Activated naive CD4-positive, alpha-beta T cell treated with anti-CD3 and anti-CD28 coated beads for 36 hours (primary cell): Measurements from ENCODE around the gene WIPF3. TPM values are rescaled to one million over a fixed set of nuclear protein-coding genes. Genes with fewer than 3 reads are reported as not detected.
A peak's percentile ranks its signal among the peaks of the same experiment; 100 is the strongest.

Experiments used
- CTCF ChIA-PET: fragments of 350-600 bp; sonication (Branson Sonifier 250); formaldehyde crosslinking; loops from one replicate; lab custom pipeline; 2021; ENCODE audit warnings: antibody characterized with exemption; lab: Charles Lee
- DNase-seq: peaks from one replicate; pipeline ENCODE4 v3.0.0-alpha.2; 2020
- H3K27ac Mint-ChIP-seq: one replicate; pipeline ENCODE4 v1.8.0; 2021; ENCODE audit warnings: mild to moderate bottlenecking, mixed read lengths
- H3K27me3 Mint-ChIP-seq: one replicate; pipeline ENCODE4 v1.8.0; 2021; ENCODE audit warnings: low read depth, mixed read lengths
- H3K36me3 Mint-ChIP-seq: one replicate; pipeline ENCODE4 v1.8.0; 2021; ENCODE audit warnings: low read depth, mixed read lengths
- H3K4me1 Mint-ChIP-seq: one replicate; pipeline ENCODE4 v1.8.0; 2021; ENCODE audit warnings: low read depth, mixed read lengths
- H3K4me3 Mint-ChIP-seq: one replicate; pipeline ENCODE4 v1.8.0; 2021; ENCODE audit warnings: mild to moderate bottlenecking, moderate library complexity, mixed read lengths
- H3K9me3 Mint-ChIP-seq: one replicate; pipeline ENCODE4 v1.8.0; 2021; ENCODE audit warnings: mixed read lengths
- intact Hi-C: fragments of 100-400 bp; cut with micrococcal nuclease; formaldehyde crosslinking; loops from one replicate; pipeline ENCODE4 v1.15.1; 2023
- total RNA-seq, 2 experiments: library from RNA; stranded (reverse); gene quantifications; one replicate each; pipeline ENCODE4 v1.2.3, GENCODE V29; 2021

Gene WIPF3
- total RNA-seq, 2 experiments from 2014 or later: not detected

DNA sequence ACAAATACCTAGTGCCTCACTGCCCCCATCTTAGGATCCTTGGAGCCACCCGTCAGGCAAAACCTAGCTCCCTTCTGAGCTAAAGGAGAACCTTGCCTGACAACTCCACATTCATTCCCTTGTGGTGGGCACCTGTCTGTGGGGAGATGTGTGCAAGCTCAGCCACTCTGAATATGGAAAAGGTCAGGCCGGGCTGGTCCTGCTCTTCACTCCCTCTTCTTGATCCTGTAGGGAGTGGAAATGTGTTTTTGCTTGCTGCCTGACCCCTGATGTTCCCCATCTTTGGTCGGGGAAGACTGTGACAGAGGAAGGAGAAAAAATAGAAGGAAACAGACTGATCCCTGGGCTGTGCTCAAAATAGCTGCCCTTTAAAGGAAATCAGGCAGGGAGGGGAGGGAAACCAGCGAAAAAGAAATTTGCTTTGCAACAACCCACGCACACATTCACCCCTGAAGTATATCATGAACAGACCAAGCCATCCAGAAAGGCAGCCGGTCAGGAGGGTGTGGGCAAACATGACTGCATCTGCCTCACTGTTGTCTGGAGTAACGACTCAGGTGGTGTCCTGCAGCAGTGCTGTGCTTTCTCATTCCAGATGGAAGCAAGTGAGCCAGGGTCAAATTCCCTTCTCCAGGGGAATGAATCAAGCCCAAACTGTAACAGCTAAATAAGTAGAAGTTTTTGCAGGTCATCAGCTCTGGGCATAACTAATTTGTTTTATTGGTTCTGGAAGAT is 109.3 kb downstream of the WIPF3 start:
- Mint-ChIP-seq H3K9me3 (no peaks in the 10 kb centered on the region), H3K27me3 (peaks cover 2% of the 10 kb centered on the region), H3K4me3 (no peak overlapping the region), H3K4me1 (no peaks in the 10 kb centered on the region), H3K36me3 (no peaks in the 10 kb centered on the region), H3K27ac (no peak overlapping the region)
- no peak for DNase-seq
- intact Hi-C loops: no loop called here
- CTCF ChIA-PET: no interaction called here

- no peaks in the 10 kb centered on the region for H3K9me3 Mint-ChIP-seq
- no peaks in the 10 kb centered on the region for H3K36me3 Mint-ChIP-seq
- intact Hi-C loops: no loop called here
- H3K4me1 Mint-ChIP-seq: no peaks in the 10 kb centered on the region
- CTCF ChIA-PET: no interaction called here
- no peak for DNase-seq
- no peak overlapping the region for H3K4me3 Mint-ChIP-seq
- H3K27ac Mint-ChIP-seq: no peak overlapping the region
- H3K27me3 Mint-ChIP-seq: peaks cover 2% of the 10 kb centered on the region
Measured at GRCh38 chr7:29917641-29918040, 111.3 kb downstream of the WIPF3 start.

DNA sequence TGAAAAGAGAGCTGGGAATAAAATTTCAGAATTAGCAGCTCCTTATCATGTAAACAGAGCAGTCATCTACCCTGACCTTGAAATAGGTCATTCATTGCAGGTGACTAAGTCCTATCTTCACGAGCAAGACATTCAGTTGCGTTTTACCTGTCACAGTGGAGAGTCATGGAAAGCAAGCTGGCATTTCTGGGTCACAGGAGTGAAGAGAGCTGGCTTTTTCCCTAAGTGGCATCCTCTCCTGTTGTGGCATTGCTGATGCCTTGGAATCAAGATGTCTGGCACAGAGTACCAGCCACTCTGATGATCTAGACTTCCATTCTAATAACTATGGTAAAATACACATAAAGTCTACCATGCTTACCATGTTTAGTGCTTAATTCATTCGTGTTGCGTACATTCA is 112.5 kb downstream of the WIPF3 start:
- Mint-ChIP-seq H3K27ac (no peak overlapping the region), H3K4me3 (no peak overlapping the region), H3K9me3 (no peaks in the 10 kb centered on the region), H3K27me3 (no peaks in the 10 kb centered on the region), H3K4me1 (no peaks in the 10 kb centered on the region), H3K36me3 (no peaks in the 10 kb centered on the region)
- no peak for DNase-seq
- intact Hi-C loops: no loop called here
- CTCF ChIA-PET: no interaction called here

DNA sequence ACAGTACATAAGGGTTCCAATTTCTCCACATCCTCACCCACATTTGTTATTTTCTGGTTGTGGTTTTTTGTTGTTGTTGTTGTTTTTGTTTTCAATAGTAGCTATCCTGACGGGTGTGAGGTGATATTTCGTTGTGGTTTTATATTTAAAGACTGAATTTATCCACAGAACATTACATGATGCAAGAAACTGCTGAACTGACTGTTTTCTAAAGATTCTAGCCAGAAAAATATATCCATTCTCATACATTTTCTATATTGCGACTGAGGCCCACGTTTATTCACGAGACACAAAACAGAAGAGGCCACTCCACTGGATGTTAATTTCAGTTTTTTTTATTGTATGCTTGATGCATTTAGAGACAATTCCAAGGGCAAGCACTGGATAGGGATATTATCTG is 113.5 kb downstream of the WIPF3 start:
- no peak overlapping the region for H3K4me3 Mint-ChIP-seq
- H3K27ac Mint-ChIP-seq: no peak overlapping the region
- intact Hi-C loops: no loop called here
- H3K9me3 Mint-ChIP-seq: no peaks in the 10 kb centered on the region
- H3K4me1 Mint-ChIP-seq: no peaks in the 10 kb centered on the region
- CTCF ChIA-PET: interaction anchor here (0.9 to 2.5 kb wide), 3 partner anchors 7 to 172 kb away, joined by 3 to 9 read pairs (median 3); partner anchors contain the start of gene WIPF3
- DNase-seq: no peak
- H3K27me3 Mint-ChIP-seq: no peaks in the 10 kb centered on the region
- no peaks in the 10 kb centered on the region for H3K36me3 Mint-ChIP-seq

DNA sequence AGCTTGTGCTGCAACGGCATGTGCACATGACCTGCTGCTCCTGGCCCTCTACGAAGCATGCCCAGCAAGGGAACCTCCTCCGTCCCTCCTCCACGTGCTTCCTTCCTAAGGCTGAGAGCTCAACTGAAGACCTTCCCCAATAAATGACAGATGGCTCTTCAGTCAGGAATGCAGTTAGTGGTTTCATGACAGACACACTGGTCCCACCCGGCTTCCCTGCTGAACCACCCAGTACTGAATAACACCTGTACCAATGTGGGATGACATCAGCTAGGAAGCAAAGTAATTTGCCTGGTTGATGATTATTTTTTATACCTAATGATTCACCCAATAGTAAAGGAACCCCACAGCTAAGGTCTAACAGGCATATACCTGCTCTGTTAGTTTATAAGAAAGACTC is 114.2 kb downstream of the WIPF3 start:
- Mint-ChIP-seq H3K27me3 (no peaks in the 10 kb centered on the region), H3K4me1 (no peaks in the 10 kb centered on the region), H3K36me3 (no peaks in the 10 kb centered on the region), H3K4me3 (no peak overlapping the region), H3K9me3 (no peaks in the 10 kb centered on the region), H3K27ac (no peak overlapping the region)
- DNase-seq: no peak
- CTCF ChIA-PET: interaction anchor here (0.7 to 2.7 kb wide), 14 partner anchors 8 to 286 kb away, joined by 3 to 13 read pairs (median 6); partner anchors contain the start of gene WIPF3
- intact Hi-C loops: no loop called here

DNA sequence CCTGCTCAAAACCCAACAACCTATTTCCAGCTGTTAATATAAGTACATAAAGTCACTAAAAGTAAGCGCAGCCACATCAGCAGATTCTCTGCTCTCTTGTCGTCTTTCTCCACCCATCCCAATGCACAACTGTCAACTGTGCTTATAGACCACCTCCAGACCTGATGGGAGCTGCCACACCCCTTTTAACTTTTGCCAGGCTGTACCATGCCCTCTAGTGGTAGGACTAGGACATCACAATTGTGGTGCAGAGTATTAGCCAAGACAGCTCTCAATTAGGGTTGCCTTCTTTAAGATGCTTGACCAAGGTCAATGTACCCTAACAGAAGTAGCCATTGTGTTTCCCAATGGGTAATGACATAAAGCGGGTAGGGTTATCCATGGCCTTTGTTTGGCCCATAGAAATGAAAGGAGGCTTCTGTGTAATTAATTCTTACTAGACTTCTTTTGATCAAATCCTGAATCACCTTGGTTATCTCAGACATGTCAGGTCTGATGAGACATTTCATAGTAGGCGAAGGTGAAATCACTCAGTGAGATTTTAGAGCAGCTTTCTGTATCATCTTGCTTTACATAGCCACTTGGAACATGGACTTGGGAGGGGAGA is 115.2 kb downstream of the WIPF3 start:
- Mint-ChIP-seq H3K9me3 (no peaks in the 10 kb centered on the region), H3K4me3 (no peak overlapping the region), H3K36me3 (no peaks in the 10 kb centered on the region), H3K27me3 (no peaks in the 10 kb centered on the region), H3K4me1 (no peaks in the 10 kb centered on the region), H3K27ac (no peak overlapping the region)
- CTCF ChIA-PET: interaction anchor here (0.7 to 2.7 kb wide), 23 partner anchors 8 to 1000 kb away, joined by 3 to 13 read pairs (median 4); partner anchors contain the start of gene WIPF3
- intact Hi-C loops: loop anchor here (1.0 kb wide), 4 partner anchors 43 to 286 kb away; no protein-coding TSS in a partner anchor
- peak; percentile 61 for DNase-seq

- intact Hi-C loops: no loop called here
- Mint-ChIP-seq H3K36me3 (no peaks in the 10 kb centered on the region), H3K27ac (no peak overlapping the region), H3K9me3 (no peaks in the 10 kb centered on the region), H3K4me3 (no peak overlapping the region), H3K4me1 (no peaks in the 10 kb centered on the region), H3K27me3 (no peaks in the 10 kb centered on the region)
- no peak for DNase-seq
- CTCF ChIA-PET: interaction anchor here (1.1 to 2.7 kb wide), 5 partner anchors 8 to 139 kb away, joined by 3 to 13 read pairs (median 9); no protein-coding TSS in a partner anchor
Measured at GRCh38 chr7:29922921-29923700, 116.8 kb downstream of the WIPF3 start.

GRCh38 chr7:29924006-29924405 is 117.7 kb downstream of the WIPF3 start:
- Mint-ChIP-seq H3K27ac (no peak overlapping the region), H3K4me1 (no peaks in the 10 kb centered on the region), H3K27me3 (no peaks in the 10 kb centered on the region), H3K36me3 (no peaks in the 10 kb centered on the region), H3K9me3 (no peaks in the 10 kb centered on the region), H3K4me3 (no peak overlapping the region)
- DNase-seq: no peak
- intact Hi-C loops: no loop called here
- CTCF ChIA-PET: no interaction called here

DNA sequence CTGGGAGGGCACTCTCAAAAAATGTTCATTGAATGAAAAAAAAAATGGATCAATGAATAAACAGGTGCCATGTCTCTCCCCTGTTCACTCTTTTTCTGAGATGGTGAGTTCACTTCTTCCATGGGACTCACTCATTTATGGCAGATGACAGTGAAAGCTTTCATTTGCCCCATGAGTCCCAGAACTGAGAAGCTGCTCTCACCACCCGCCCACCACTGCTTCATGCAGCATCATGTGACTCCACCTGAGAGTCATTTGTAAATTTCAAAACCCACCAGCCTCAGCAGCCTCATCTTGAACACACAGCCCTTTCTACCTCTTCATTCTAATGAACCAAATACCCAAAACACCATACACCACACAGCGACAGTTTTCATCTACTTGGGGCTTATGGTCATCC is 118.4 kb downstream of the WIPF3 start:
- H3K4me1 Mint-ChIP-seq: no peaks in the 10 kb centered on the region
- DNase-seq: no peak
- H3K36me3 Mint-ChIP-seq: no peaks in the 10 kb centered on the region
- H3K9me3 Mint-ChIP-seq: no peaks in the 10 kb centered on the region
- CTCF ChIA-PET: no interaction called here
- no peak overlapping the region for H3K27ac Mint-ChIP-seq
- H3K4me3 Mint-ChIP-seq: no peak overlapping the region
- H3K27me3 Mint-ChIP-seq: no peaks in the 10 kb centered on the region
- intact Hi-C loops: no loop called here

DNA sequence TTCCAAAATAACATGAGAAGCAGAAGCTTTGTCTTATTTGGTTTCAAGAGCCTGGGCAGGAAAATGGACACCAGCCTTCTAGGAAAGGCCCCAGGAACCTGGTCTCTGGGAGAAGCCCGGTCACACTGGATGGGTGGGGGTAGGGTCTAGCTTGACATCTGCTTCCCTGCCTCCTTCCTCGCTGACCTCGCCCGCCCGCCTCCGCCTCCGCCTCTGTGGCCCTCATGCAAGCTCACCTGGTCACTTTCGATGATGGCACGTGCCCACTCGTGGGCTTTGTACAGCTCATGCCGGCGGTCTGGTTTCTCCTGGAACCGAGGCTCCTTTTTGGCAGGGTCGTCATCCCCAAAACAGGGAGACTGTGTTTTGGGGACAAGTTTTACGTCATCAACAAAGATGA is 119.9 kb downstream of the WIPF3 start:
- no peak overlapping the region for H3K27ac Mint-ChIP-seq
- no peaks in the 10 kb centered on the region for H3K9me3 Mint-ChIP-seq
- H3K4me1 Mint-ChIP-seq: no peaks in the 10 kb centered on the region
- H3K27me3 Mint-ChIP-seq: no peaks in the 10 kb centered on the region
- no peak for DNase-seq
- no peak overlapping the region for H3K4me3 Mint-ChIP-seq
- CTCF ChIA-PET: no interaction called here
- intact Hi-C loops: no loop called here
- H3K36me3 Mint-ChIP-seq: no peaks in the 10 kb centered on the region

DNA sequence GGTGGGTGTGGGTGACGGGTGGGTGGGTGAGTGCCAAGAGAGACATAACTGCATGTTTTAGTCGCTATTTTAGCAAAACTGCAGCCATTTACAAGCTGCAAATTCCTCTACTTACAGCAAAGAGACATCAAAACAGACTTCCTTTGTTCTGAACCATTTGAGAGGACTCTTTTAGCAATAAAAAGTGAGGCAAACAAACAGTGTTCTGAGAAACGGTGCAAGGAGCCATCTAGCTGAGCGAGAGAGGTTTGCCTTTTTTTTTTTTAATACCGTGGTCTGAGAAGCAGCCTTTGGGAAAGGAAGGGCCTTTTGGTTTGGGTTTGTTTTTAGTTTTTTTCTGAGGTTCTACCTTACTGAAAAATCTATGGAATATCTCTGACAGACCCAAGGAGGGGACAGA is 120.4 kb downstream of the WIPF3 start:
- CTCF ChIA-PET: interaction anchor here (0.6 kb wide), 1 partner anchor 1014 kb away, joined by 3 read pairs; no protein-coding TSS in a partner anchor
- H3K27ac Mint-ChIP-seq: no peak overlapping the region
- H3K4me1 Mint-ChIP-seq: no peaks in the 10 kb centered on the region
- no peak for DNase-seq
- H3K9me3 Mint-ChIP-seq: no peaks in the 10 kb centered on the region
- no peaks in the 10 kb centered on the region for H3K27me3 Mint-ChIP-seq
- H3K36me3 Mint-ChIP-seq: no peaks in the 10 kb centered on the region
- intact Hi-C loops: no loop called here
- no peak overlapping the region for H3K4me3 Mint-ChIP-seq

GRCh38 chr7:29929018-29929807 is 122.9 kb downstream of the WIPF3 start:
- H3K4me3 Mint-ChIP-seq: no peak overlapping the region
- CTCF ChIA-PET: interaction anchor here (0.7 to 1.0 kb wide), 2 partner anchors 7 to 8 kb away, joined by 3 read pairs; no protein-coding TSS in a partner anchor
- intact Hi-C loops: no loop called here
- H3K27me3 Mint-ChIP-seq: no peaks in the 10 kb centered on the region
- no peaks in the 10 kb centered on the region for H3K36me3 Mint-ChIP-seq
- no peak overlapping the region for H3K27ac Mint-ChIP-seq
- H3K9me3 Mint-ChIP-seq: no peaks in the 10 kb centered on the region
- H3K4me1 Mint-ChIP-seq: no peaks in the 10 kb centered on the region
- no peak for DNase-seq
